GM12891 (cell line): ENCODE results near the gene TASP1.

Experiments used
- POLR2A ChIP-seq: IDR thresholded peaks from 2 replicates; pipeline ENCODE4 v1.6.1; 2011; ENCODE audit warnings: low read depth, low read length, control low read depth
- POLR2AphosphoS5 ChIP-seq: IDR thresholded peaks from 2 replicates; pipeline ENCODE4 v1.6.1; 2011; ENCODE audit warnings: low read depth, low read length, control low read depth
- POU2F2 ChIP-seq: IDR thresholded peaks from 2 replicates; pipeline ENCODE4 v1.6.1; 2011; ENCODE audit warnings: low read depth, mild to moderate bottlenecking, control low read depth, low read length, moderate library complexity
- TAF1 ChIP-seq: IDR thresholded peaks from 2 replicates; pipeline ENCODE4 v1.6.1; 2011; ENCODE audit warnings: low read depth, low read length, control low read depth

DNA sequence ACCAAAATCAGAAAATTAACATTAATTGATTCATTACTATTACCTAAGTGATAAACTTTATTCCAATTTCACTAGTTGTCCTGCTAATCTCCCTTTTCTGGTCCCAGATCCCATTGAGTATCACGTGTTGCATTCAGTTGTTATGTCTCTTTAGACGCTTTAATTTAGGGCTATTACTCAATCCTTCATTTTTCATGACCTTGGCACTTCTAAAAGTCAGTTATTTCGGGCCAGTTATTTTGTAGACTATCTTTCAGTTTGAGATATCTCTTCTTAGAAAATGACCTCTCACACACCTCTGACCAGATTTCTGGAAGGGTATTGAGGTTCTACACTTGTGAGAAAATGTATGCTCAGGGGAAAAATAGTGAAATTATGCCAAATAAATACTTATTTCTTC is 34.0 kb upstream of the TASP1 start:
- TF ChIP-seq POU2F2 (no peak), POLR2A (no peak), POLR2AphosphoS5 (no peak), TAF1 (no peak)
